Mesendoderm (in vitro differentiated cells): Measurements from ENCODE around the gene ZSWIM3.
"Not testable (repeated sequence)": the region's sequence is repeated elsewhere in the genome, so short reads cannot be mapped to it uniquely, and the experiment has no call there.

Experiments used
- DNase-seq: peaks from one replicate; pipeline ENCODE4 v3.0.0; 2013
- H2AK5ac ChIP-seq: 2 replicates; pipeline ENCODE4 v1.6.1; 2013; ENCODE audit warnings: low read length, inconsistent platforms
- H2BK120ac ChIP-seq: 2 replicates; pipeline ENCODE4 v1.6.1; 2013; ENCODE audit warnings: low read depth, mild to moderate bottlenecking, low read length, moderate library complexity, mixed read lengths
- H2BK15ac ChIP-seq: replicated peaks from 2 replicates; pipeline ENCODE4 v1.6.1; 2013; ENCODE audit warnings: low read depth, mild to moderate bottlenecking, moderate library complexity
- H2BK5ac ChIP-seq: 2 replicates; pipeline ENCODE4 v1.6.1; 2013; ENCODE audit warnings: low read length, inconsistent platforms
- H3K18ac ChIP-seq: 2 replicates; pipeline ENCODE4 v1.6.1; 2013; ENCODE audit warnings: mild to moderate bottlenecking, low read length, mixed read lengths
- H3K23ac ChIP-seq: one replicate; pipeline ENCODE4 v1.6.1; 2013; ENCODE audit warnings: low read length
- H3K27ac ChIP-seq: 2 replicates; pipeline ENCODE4 v1.5.1; 2013; ENCODE audit warnings: low read depth, mild to moderate bottlenecking, inconsistent platforms, low read length, moderate library complexity
- H3K27me3 ChIP-seq: 2 replicates; pipeline ENCODE4 v1.6.1; 2013; ENCODE audit warnings: low read length, control low read depth, mild to moderate bottlenecking, inconsistent platforms; ENCODE audit not compliant: insufficient read depth, poor library complexity
- H3K36me3 ChIP-seq: 2 replicates; pipeline ENCODE4 v1.6.1; 2013; ENCODE audit warnings: low read length, inconsistent platforms; ENCODE audit not compliant: control insufficient read depth, insufficient read depth
- H3K4ac ChIP-seq: one replicate; pipeline ENCODE4 v1.6.1; 2013; ENCODE audit warnings: low read depth, mild to moderate bottlenecking, low read length, moderate library complexity
- H3K4me1 ChIP-seq: 2 replicates; pipeline ENCODE4 v1.6.1; 2013; ENCODE audit warnings: low read depth, low read length, inconsistent platforms; ENCODE audit not compliant: control insufficient read depth
- H3K4me2 ChIP-seq: 2 replicates; pipeline ENCODE4 v1.6.1; 2013; ENCODE audit warnings: low read length
- H3K4me3 ChIP-seq: 2 replicates; pipeline ENCODE4 v1.5.1; 2013; ENCODE audit warnings: mild to moderate bottlenecking, low read length
- H3K56ac ChIP-seq: one replicate; pipeline ENCODE4 v1.6.1; 2013; ENCODE audit warnings: low read length
- H3K79me1 ChIP-seq: 2 replicates; pipeline ENCODE4 v1.6.1; 2013; ENCODE audit warnings: low read length, inconsistent platforms
- H3K79me2 ChIP-seq: 2 replicates; pipeline ENCODE4 v1.6.1; 2013; ENCODE audit warnings: mild to moderate bottlenecking, low read length; ENCODE audit not compliant: control insufficient read depth, insufficient read depth
- H3K9ac ChIP-seq: 2 replicates; pipeline ENCODE4 v1.6.1; 2013; ENCODE audit warnings: low read length, inconsistent platforms
- H4K5ac ChIP-seq: one replicate; pipeline ENCODE4 v1.6.1; 2013; ENCODE audit warnings: low read length
- H4K8ac ChIP-seq: one replicate; pipeline ENCODE4 v1.6.1; 2013; ENCODE audit warnings: low read depth, mild to moderate bottlenecking, control low read depth, low read length, moderate library complexity
- WGBS: extraction: QIAGEN DNeasy Blood & Tissue Kit; methylation state at CpG from one replicate; pipeline ENCODE4 v1.1.7; 2013; ENCODE audit warnings: low lambda C conversion rate, missing lambda C conversion rate; ENCODE audit not compliant: insufficient coverage; ENCODE audit errors: extremely low coverage; 5-methylcytosine and 5-hydroxymethylcytosine counted together

The ZSWIM3 gene

DNA sequence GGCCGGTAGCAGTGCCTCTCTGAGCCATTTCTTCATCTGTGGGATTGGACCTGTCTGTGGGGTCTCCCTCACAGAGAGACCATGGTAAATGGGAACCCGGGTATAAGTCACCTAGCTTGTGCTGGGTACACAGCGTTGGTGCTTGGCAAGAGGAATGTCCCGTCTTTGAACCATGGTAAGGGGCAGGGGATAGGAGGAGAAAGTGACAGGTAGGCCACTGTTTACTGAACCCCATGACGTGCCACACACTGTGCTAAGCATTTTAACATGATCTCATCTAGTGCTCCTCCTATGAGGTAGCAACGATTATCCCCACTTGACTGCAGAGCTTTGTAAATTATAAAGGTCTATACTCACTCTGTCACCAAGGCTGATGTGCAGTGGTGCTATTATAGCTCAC lies 29.7 kb upstream of the ZSWIM3 start:
- Histone ChIP-seq H3K27ac (no peak overlapping the region), H3K23ac (no peak overlapping the region), H3K79me2 (no peaks in the 10 kb centered on the region), H3K18ac (no peak overlapping the region), H3K27me3 (no peaks in the 10 kb centered on the region), H3K56ac (no peak overlapping the region), H3K4ac (no peak overlapping the region), H3K36me3 (no peaks in the 10 kb centered on the region), H2AK5ac (no peak overlapping the region), H3K4me2 (no peak overlapping the region), H2BK5ac (no peak overlapping the region), H4K8ac (no peak overlapping the region), H3K79me1 (no peaks in the 10 kb centered on the region), H3K4me3 (no peak overlapping the region), H2BK120ac (no peak overlapping the region), H3K4me1 (no peaks in the 10 kb centered on the region), H2BK15ac (no peak overlapping the region), H3K9ac (no peak overlapping the region), H4K5ac (no peak overlapping the region)
- WGBS = no CpG with 5 or more reads among the region's 6 CpGs
- no peak for DNase-seq

- no peak overlapping the region for H3K56ac ChIP-seq
- no peak overlapping the region for H4K8ac ChIP-seq
- H3K4me1 ChIP-seq = no peaks in the 10 kb centered on the region
- no peak overlapping the region for H3K4me3 ChIP-seq
- H2BK120ac ChIP-seq = no peak overlapping the region
- H3K79me1 ChIP-seq = no peaks in the 10 kb centered on the region
- H3K36me3 ChIP-seq = no peaks in the 10 kb centered on the region
- WGBS = no CpG with 5 or more reads among the region's 2 CpGs
- no peak overlapping the region for H2BK15ac ChIP-seq
- no peak overlapping the region for H3K18ac ChIP-seq
- no peaks in the 10 kb centered on the region for H3K79me2 ChIP-seq
- no peak overlapping the region for H2AK5ac ChIP-seq
- H3K9ac ChIP-seq = no peak overlapping the region
- no peak overlapping the region for H2BK5ac ChIP-seq
- no peak overlapping the region for H3K23ac ChIP-seq
- no peak overlapping the region for H4K5ac ChIP-seq
- DNase-seq = no peak
- no peak overlapping the region for H3K4ac ChIP-seq
- no peak overlapping the region for H3K27ac ChIP-seq
- no peak overlapping the region for H3K4me2 ChIP-seq
- H3K27me3 ChIP-seq = no peaks in the 10 kb centered on the region
Observed at GRCh38 chr20:45828589-45828988, 28.8 kb upstream of the ZSWIM3 start.

DNA sequence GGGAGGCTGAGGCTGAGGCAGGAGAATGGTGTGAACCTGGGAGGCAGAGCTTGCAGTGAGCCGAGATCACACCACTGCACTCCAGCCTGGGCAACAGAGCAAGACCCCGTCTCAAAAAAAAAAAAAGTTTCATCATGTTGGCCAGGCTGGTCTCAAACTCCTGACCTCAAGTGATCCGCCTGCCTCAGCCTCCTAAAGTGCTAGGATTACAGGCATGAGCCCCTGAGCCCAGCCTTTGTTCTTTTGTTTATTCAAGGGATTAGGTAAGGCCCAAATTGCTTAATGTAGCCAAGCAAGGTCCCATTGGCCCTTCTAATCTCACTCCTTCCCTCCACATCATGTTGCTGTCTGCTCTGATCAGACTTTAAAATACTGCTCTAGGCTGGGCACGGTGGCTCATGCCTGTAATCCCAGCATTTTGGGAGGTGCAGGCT lies 27.7 kb upstream of the ZSWIM3 start:
- H3K79me1 ChIP-seq, H3K36me3 ChIP-seq, H2BK5ac ChIP-seq, H3K23ac ChIP-seq, H3K18ac ChIP-seq, DNase-seq, H4K5ac ChIP-seq, H3K4me2 ChIP-seq, H3K79me2 ChIP-seq, H3K27me3 ChIP-seq, H3K4me1 ChIP-seq, H2BK120ac ChIP-seq, H4K8ac ChIP-seq, H2AK5ac ChIP-seq, H3K4ac ChIP-seq, H3K4me3 ChIP-seq, H3K9ac ChIP-seq, H2BK15ac ChIP-seq, H3K27ac ChIP-seq, H3K56ac ChIP-seq: not testable (repeated sequence)
- WGBS = no CpG with 5 or more reads among the region's 4 CpGs

DNA sequence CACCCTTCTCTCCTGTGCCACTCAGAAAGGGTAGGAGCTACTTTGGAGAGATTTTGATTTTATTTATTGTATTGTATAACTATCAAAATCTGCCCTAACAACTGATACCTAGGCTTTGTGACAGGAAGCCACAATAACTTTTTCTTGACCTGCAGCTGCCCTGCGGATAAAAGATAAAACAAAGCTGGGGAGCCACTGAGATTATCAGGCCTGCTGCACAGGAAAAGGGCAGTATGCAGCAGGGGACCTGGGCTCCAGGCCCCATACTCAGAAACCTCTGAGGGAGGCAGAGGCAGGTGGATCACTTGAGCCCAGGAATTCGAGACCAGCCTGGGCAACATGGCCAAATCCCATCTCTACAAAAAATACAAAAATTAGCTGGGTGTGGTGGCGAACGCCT lies 24.8 kb upstream of the ZSWIM3 start:
- Histone ChIP-seq H3K79me1 (no peaks in the 10 kb centered on the region), H3K4ac (no peak overlapping the region), H2BK15ac (no peak overlapping the region), H3K4me2 (no peak overlapping the region), H4K5ac (no peak overlapping the region), H3K9ac (no peak overlapping the region), H3K18ac (no peak overlapping the region), H4K8ac (no peak overlapping the region), H3K79me2 (no peaks in the 10 kb centered on the region), H3K4me3 (no peak overlapping the region), H3K27me3 (no peaks in the 10 kb centered on the region), H3K36me3 (no peaks in the 10 kb centered on the region), H3K4me1 (no peaks in the 10 kb centered on the region), H2BK120ac (no peak overlapping the region), H2AK5ac (no peak overlapping the region), H3K23ac (no peak overlapping the region), H3K56ac (no peak overlapping the region), H3K27ac (no peak overlapping the region), H2BK5ac (no peak overlapping the region)
- DNase-seq = no peak
- WGBS = no CpG with 5 or more reads among the region's 4 CpGs

DNA sequence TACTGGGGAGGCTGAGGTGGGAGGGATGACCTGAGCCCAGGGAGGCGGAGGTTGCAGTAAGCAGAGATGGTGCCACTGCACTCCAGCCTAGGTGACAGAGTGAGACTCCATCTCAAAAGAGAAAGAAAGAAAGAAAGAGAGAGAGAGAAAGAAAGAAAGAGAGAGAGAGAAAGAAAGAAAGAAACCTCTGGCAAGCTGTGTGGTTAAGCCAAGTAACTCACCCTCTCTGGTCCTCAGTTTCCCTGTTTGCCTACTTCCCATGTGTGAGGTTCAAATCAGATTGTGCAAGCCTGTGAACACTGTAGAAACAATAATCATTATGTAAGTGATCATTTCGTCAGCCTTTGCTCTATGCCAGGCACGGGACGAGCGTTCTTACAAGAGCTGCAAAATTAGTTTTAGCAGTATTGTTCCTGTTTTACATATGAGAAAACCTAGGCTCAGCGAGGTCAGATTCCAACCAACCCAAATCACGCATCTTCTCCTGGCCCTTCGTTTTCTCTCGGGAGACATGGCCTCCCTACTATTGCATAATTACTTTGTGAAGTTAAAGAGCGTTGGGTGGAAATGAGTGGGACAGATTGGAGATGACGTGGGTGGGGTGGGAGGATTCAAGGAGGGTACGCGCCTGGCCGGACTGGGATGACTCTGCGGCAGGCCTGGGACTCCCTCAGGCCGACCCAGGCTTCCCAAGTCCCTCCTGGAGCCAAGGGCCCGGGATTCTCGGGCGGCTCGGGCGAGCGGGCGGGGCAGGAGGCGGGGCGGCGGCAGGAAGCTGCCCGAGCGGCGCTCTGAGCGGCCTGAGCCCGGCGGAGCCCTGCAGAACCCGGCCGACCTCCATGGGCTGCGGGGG lies 24.2 kb upstream of the ZSWIM3 start, which contains the start of gene SNX21:
Gene SNX21 (plus strand): TSS at position 770 of the 853 bp plus-strand sequence. CDS start 121 bp downstream, outside the sequence.
- no peaks in the 10 kb centered on the region for H3K4me1 ChIP-seq
- H3K36me3 ChIP-seq = no peaks in the 10 kb centered on the region
- H4K5ac ChIP-seq = no peak within 1 kb of the TSS
- H3K18ac ChIP-seq = peak within 1 kb of the TSS; percentile 47
- peak within 1 kb of the TSS; percentile 64 for H3K4me2 ChIP-seq
- WGBS = no CpG with 5 or more reads among the region's 35 CpGs
- no peak within 1 kb of the TSS for H4K8ac ChIP-seq
- peak within 1 kb of the TSS; percentile 96 for H3K56ac ChIP-seq
- H3K27me3 ChIP-seq = no peaks in the 10 kb centered on the region
- no peak within 1 kb of the TSS for H2BK15ac ChIP-seq
- H2BK5ac ChIP-seq = peak within 1 kb of the TSS; percentile 63
- H3K79me2 ChIP-seq = no peaks in the 10 kb centered on the region
- no peaks in the 10 kb centered on the region for H3K79me1 ChIP-seq
- H3K23ac ChIP-seq = peak within 1 kb of the TSS; percentile 20
- peak within 1 kb of the TSS; percentile 25 for H3K4ac ChIP-seq
- no peak within 1 kb of the TSS for H2AK5ac ChIP-seq
- H2BK120ac ChIP-seq = no peak within 1 kb of the TSS
- peak; percentile 88 for DNase-seq
- peak within 1 kb of the TSS; percentile 73 for H3K4me3 ChIP-seq
- H3K27ac ChIP-seq = no peak within 1 kb of the TSS
- H3K9ac ChIP-seq = peak within 1 kb of the TSS; percentile 49
